NCI-H1105 (cell line): Measurements from ENCODE around the gene METTL21C.

Source experiments
- DNase-seq: peaks from one replicate; lab custom pipeline; 2025; lab: John Stamatoyannopoulos, UW

METTL21C gene

GRCh38 chr13:102697929-102698648 lies 3.2 kb upstream of the METTL21C start:
- DNase-seq, result no peak

DNA sequence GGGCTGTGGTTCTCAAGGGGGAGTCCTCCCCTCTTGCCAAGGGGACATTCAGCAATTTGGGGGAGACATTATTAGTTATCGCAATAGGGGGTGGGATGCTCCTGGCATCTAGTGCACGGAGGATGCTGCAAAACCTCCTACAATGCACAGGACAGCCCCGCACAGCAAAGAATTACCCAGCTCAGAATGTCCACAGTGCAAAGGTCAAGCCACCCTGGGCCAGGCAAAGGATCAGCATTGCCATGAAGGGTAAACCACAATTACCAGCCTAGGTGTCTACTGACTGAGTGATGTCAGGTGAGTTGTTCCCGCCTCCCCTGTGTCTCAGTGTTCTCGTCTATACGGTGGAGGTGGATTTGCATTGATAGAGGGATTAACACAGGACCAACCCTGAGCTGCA lies 2.4 kb upstream of the METTL21C start:
- DNase-seq, result no peak

GRCh38 chr13:102696465-102696864 lies 1.6 kb upstream of the METTL21C start:
- no peak for DNase-seq

GRCh38 chr13:102693776-102694175 lies 1.1 kb downstream of the METTL21C start:
- DNase-seq, result no peak

- DNase-seq, result no peak
Measured at GRCh38 chr13:102693250-102693649, 1.6 kb downstream of the METTL21C start.

DNA sequence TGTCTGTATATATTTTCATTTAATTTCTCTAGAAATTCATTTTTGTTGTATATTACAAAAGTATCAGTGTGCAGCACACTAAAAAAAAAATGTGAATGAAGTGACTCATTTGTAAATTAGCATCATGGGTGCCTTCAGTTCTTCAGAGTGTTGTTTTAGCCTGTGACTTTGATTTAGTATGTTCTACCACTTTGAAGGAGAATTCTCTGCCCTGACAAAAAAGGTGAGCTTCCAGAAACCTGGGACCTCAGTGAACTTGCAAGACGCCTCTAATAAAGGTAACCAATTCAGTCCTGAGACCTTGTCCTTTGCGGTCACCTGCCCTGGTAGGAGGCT lies 2.4 kb downstream of the METTL21C start:
- no peak for DNase-seq

DNA sequence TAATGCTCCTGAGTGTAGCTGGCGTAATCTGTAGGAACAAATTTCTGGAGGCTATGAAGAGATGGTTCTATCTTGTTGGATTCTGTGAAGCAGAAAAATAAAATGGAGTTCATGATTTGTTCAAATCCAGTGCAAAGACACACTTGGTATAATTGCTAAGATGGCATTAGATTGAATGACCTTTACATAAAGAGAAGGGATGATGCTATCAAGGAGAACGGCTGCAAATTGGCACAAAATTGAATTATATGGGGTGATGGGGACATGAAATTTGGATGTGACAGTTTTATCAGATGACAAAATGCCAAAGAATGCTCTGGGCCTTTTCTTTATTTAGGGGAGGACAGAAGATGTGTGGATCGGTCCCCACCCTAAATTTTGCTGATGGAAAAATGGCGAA lies 4.0 kb downstream of the METTL21C start:
- no peak for DNase-seq

GRCh38 chr13:102688306-102688973 lies 6.4 kb downstream of the METTL21C start:
- DNase-seq, result no peak

DNA sequence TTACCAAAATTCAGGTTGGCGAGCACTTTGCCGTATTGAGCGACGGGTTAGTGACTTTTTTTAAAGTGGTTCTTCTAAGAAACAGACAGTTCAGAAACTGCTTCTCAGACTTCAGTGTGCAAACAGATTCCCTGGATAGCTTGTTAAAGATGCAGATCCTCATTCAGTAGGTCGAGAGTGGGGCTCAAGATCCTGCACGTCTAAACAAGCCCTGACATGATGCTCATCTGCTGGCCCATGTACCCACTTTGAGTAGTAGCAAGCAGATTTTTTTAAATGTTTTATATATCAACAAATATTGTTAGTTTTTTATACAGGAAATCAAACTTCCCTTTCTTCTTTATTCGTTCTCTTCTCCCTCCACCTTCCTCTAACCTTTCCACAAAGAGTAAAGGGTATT lies 7.3 kb downstream of the METTL21C start:
- no peak for DNase-seq

GRCh38 chr13:102686024-102686423 lies 8.8 kb downstream of the METTL21C start:
- no peak for DNase-seq

DNA sequence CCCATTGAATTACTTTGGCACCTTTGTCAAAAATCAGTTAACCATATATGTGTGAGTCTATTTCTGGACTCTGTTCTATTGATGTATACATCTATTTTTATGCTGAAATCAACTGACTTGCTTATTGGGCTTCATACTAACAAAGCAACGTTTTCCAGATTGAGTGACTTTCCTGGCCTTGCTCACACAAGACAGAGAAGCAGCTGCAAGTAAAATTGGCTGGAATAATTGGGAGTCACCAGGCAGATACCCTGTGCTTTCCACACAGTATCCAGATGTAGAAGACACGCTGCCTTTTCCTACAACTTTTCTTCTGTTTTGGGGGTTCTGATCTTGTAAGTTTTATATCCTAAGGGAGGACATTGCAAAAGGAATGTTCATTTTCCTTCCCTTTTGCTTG lies 11.2 kb downstream of the METTL21C start:
- no peak for DNase-seq

GRCh38 chr13:102682727-102683126 lies 12.1 kb downstream of the METTL21C start:
- no peak for DNase-seq

GRCh38 chr13:102682211-102682610 lies 12.6 kb downstream of the METTL21C start:
- no peak for DNase-seq

DNA sequence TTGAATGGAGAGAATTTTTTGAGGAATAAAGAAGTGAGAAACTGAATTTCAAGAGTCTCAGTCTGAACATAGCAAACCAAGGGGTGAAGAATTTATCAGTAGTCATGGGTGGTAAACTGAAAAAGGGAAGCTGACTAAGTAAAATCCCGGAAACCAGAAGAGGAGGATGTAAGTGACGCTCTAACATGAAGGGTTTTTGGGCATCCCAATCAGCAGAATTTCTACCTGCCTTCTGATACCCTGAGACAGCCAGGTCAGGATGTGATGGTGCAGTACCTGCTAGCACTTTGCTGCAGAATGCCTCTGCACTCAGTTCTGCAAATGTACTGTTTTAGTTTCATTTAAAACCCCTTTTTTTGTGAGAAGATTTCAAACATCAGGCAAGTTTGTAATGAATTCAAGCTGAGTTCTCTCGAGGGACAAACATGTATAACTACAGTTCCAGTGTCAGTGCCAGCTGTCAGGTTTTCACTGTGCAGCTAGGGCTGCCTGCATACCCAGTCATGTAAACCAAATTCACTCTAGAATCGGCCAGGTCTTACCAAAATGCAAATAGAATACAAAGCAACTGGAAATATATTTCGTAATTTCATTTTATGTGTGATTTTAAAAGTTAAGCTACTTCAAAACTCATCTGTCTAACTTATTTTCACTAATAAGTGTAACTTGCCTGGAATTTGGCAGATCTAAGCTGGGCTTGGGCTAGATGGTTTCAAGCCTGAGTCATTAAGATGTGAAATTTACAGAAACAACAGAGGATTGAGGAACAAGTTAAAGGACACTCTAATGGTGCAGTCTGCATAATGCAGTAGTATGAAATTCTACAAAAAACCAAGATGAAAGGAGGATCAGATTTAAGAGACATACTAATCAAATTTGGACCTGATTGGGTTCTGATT lies 13.8 kb downstream of the METTL21C start:
- no peak for DNase-seq

GRCh38 chr13:102680133-102680717 lies 14.6 kb downstream of the METTL21C start:
- DNase-seq, result no peak

- no peak for DNase-seq
Measured at GRCh38 chr13:102679449-102680132, 15.3 kb downstream of the METTL21C start.

DNA sequence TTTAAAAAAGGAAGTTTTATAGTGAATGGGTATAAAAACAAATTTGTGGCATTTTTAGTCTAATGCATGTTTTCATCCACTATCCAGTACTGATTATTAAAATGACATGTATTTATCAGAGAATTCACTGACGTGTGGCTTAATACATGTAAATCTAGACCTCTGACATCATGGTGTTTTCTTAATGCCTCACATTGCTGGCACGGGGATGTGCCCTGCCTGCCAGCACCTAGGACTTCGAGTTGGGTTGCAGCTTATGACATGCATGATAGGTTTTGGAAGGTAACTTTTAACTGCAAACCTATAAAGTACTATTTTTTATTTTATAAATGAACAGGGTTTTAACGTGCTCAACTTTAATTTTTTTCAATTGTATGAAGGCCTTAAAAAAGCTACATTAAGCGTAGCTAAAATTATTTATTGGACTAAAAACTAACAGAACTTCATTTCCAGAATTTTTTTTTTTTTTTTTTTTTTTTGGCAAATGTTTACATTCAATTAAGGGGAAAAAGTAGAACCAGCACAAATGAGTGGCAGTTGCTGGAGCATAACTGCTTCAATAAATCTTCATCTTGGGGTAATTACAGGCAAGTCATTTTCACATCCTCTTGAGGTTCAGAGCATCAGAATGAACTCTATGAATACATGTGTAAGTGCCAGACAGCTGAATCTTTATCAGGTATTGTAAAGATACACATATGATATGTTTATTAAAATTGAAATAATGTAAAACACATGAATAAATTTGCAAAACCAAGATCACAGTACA lies 16.3 kb downstream of the METTL21C start:
- DNase-seq, result peak; percentile 2

GRCh38 chr13:102677122-102677521 lies 17.7 kb downstream of the METTL21C start:
- DNase-seq, result peak; percentile 2

- DNase-seq, result no peak
Measured at GRCh38 chr13:102675115-102675514, 19.7 kb downstream of the METTL21C start.

DNA sequence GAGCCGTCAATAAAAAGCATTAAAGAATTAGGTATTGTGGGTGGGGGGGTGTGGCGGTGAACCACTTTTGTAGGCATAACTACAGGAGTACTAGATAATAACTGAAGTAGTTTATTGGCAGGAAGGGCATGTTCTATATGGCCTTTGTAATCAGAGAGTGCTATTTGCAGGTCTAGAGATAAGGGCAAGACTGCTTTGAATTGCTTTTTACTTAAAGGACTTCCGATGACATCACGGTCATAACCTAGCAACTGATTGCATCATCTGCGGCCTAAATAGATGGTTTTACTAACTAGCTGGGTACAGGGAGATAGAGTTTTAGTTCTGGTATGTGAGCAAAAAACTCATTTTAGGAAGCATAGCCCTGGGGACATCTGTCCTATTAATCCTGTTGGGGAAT lies 24.7 kb downstream of the METTL21C start:
- DNase-seq, result no peak

GRCh38 chr13:102667911-102668310 lies 26.9 kb downstream of the METTL21C start:
- no peak for DNase-seq
